Urinary bladder (tissue), 4 donors: ENCODE results near the gene HEMK1. TPM values are rescaled to one million over a fixed set of nuclear protein-coding genes. Genes with fewer than 3 reads are reported as not detected.

ENCODE experiments used
- DNase-seq: peaks from one replicate; pipeline ENCODE4 v3.0.0-alpha.2; 2015; ENCODE audit errors: extremely low spot score
- H3K27ac ChIP-seq: one replicate; pipeline ENCODE4 v1.5.1; 2013; ENCODE audit warnings: low read depth, mild to moderate bottlenecking, moderate library complexity
- H3K36me3 ChIP-seq: one replicate; pipeline ENCODE4 v1.6.1; 2013; ENCODE audit warnings: mild to moderate bottlenecking, moderate library complexity; ENCODE audit not compliant: insufficient read depth
- H3K4me1 ChIP-seq: one replicate; pipeline ENCODE4 v1.6.1; 2013; ENCODE audit warnings: mild to moderate bottlenecking, moderate library complexity; ENCODE audit not compliant: insufficient read depth
- H3K4me3 ChIP-seq: one replicate; pipeline ENCODE4 v1.5.1; 2013; ENCODE audit warnings: low read depth, low read length
- WGBS: extraction: QIAGEN DNeasy Blood & Tissue Kit; methylation state at CpG from one replicate; pipeline ENCODE4 v1.1.7; 2013; 5-methylcytosine and 5-hydroxymethylcytosine counted together
- polyA plus RNA-seq: library from polyadenylated mRNA; stranded (reverse); fragments of 200-250 nt; gene quantifications from one replicate; pipeline ENCODE4 v1.2.3, GENCODE V29; 2013
- total RNA-seq: library from RNA; depleted of rRNA; stranded (reverse); fragments of >200 nt; gene quantifications from one replicate; pipeline ENCODE4 v1.2.3, GENCODE V29; 2014
- donor health status: healthy with polysubstance abuse.
- donor health status: healthy.

Gene HEMK1
- total and polyA plus RNA-seq, 2 donors: 15.0 to 17.6 TPM

GRCh38 chr3:50626401-50626800 lies 57.1 kb downstream of the HEMK1 start:
- no peak for DNase-seq
- H3K4me1 ChIP-seq: no peaks in the 10 kb centered on the region
- H3K27ac ChIP-seq: no peak overlapping the region
- no peaks in the 10 kb centered on the region for H3K36me3 ChIP-seq
- no peak overlapping the region for H3K4me3 ChIP-seq
- 95% methylated on average over 3 of the region's 3 CpGs for WGBS

GRCh38 chr3:50627407-50628051 lies 58.2 kb downstream of the HEMK1 start:
- Histone ChIP-seq H3K4me3 (no peak overlapping the region), H3K4me1 (no peaks in the 10 kb centered on the region), H3K36me3 (no peaks in the 10 kb centered on the region), H3K27ac (no peak overlapping the region)
- WGBS: 62% methylated on average over 6 of the region's 6 CpGs
- no peak for DNase-seq

- H3K4me1 ChIP-seq: no peaks in the 10 kb centered on the region
- no peak overlapping the region for H3K4me3 ChIP-seq
- H3K27ac ChIP-seq: no peak overlapping the region
- DNase-seq: no peak
- H3K36me3 ChIP-seq: no peaks in the 10 kb centered on the region
- WGBS: 95% methylated on average over 3 of the region's 3 CpGs
These were observed 59.3 kb downstream of the HEMK1 start for GRCh38 chr3:50628601-50629000.

GRCh38 chr3:50630394-50630793 lies 61.1 kb downstream of the HEMK1 start:
- Histone ChIP-seq H3K27ac (no peak overlapping the region), H3K4me1 (no peaks in the 10 kb centered on the region), H3K36me3 (no peaks in the 10 kb centered on the region), H3K4me3 (no peak overlapping the region)
- DNase-seq: no peak
- 94% methylated on average over 6 of the region's 6 CpGs for WGBS

GRCh38 chr3:50630877-50631276 lies 61.6 kb downstream of the HEMK1 start:
- 70% methylated on average over 7 of the region's 7 CpGs for WGBS
- Histone ChIP-seq H3K27ac (no peak overlapping the region), H3K36me3 (no peaks in the 10 kb centered on the region), H3K4me3 (no peak overlapping the region), H3K4me1 (no peaks in the 10 kb centered on the region)
- no peak for DNase-seq

GRCh38 chr3:50632450-50632849 lies 63.1 kb downstream of the HEMK1 start:
- Histone ChIP-seq H3K4me1 (no peaks in the 10 kb centered on the region), H3K36me3 (no peaks in the 10 kb centered on the region), H3K4me3 (no peak overlapping the region), H3K27ac (no peak overlapping the region)
- no peak for DNase-seq
- whole genome bisulfite sequencing: 38% methylated on average over 5 of the region's 5 CpGs

GRCh38 chr3:50633230-50633790 lies 64.0 kb downstream of the HEMK1 start:
- H3K4me1 ChIP-seq: no peaks in the 10 kb centered on the region
- DNase-seq: no peak
- 84% methylated on average over 5 of the region's 5 CpGs for WGBS
- no peak overlapping the region for H3K4me3 ChIP-seq
- H3K27ac ChIP-seq: no peak overlapping the region
- no peaks in the 10 kb centered on the region for H3K36me3 ChIP-seq

- H3K36me3 ChIP-seq: no peaks in the 10 kb centered on the region
- no peak overlapping the region for H3K4me3 ChIP-seq
- H3K4me1 ChIP-seq: no peaks in the 10 kb centered on the region
- H3K27ac ChIP-seq: no peak overlapping the region
- no peak for DNase-seq
These were observed 65.7 kb downstream of the HEMK1 start for GRCh38 chr3:50635066-50635465.

- H3K27ac ChIP-seq: no peak overlapping the region
- no peaks in the 10 kb centered on the region for H3K4me1 ChIP-seq
- no peak for DNase-seq
- WGBS: 88% methylated on average over 4 of the region's 4 CpGs
- H3K4me3 ChIP-seq: no peak overlapping the region
- no peaks in the 10 kb centered on the region for H3K36me3 ChIP-seq
These were observed 67.7 kb downstream of the HEMK1 start for GRCh38 chr3:50637011-50637410.

DNA sequence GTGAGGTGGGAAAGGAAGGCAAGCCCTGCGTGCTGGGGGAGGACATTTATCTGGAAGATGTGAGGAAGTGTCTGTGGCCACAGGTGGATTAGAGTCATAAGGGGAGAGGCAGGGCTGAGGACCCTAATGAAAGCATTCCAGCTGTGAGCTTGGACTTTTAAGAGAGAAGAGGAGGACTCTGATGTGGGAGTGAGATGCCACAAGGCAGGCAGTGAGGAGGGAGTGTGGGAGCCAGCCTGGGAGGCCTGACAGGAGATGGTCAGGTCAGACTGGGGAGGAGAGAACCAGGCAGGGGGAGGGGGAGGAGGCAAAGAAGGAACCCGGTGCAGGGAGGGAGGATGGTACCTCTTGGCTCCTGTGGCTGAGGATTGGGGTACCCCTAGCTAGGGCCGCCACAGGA lies 68.6 kb downstream of the HEMK1 start:
- H3K4me3 ChIP-seq: no peak overlapping the region
- no peaks in the 10 kb centered on the region for H3K36me3 ChIP-seq
- WGBS: 78% methylated on average over 3 of the region's 3 CpGs
- DNase-seq: no peak
- no peak overlapping the region for H3K27ac ChIP-seq
- no peaks in the 10 kb centered on the region for H3K4me1 ChIP-seq

DNA sequence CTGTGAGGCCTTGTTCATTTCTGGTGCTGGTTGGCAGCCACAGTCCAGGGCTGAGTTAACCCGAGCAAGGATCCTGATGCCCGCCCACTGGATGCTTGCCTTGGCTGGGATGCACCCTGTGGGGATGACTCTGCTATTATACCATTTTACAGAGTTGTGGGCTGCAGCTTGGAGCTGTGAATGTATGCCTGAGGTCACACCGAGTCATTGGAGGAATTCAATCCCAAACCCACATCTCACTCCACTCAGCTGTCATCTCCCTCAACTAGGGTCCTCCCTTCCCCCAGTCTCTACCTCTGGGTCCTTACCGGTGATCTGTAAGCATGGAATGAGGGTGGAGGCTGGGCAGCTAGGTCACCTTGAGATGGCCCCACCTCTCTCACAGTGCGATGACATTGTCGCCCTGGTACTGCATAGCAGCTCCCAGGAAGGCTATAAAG lies 69.8 kb downstream of the HEMK1 start:
- H3K27ac ChIP-seq: no peak overlapping the region
- no peak for DNase-seq
- no peaks in the 10 kb centered on the region for H3K36me3 ChIP-seq
- 91% methylated on average over 6 of the region's 6 CpGs for WGBS
- no peaks in the 10 kb centered on the region for H3K4me1 ChIP-seq
- H3K4me3 ChIP-seq: no peak overlapping the region

DNA sequence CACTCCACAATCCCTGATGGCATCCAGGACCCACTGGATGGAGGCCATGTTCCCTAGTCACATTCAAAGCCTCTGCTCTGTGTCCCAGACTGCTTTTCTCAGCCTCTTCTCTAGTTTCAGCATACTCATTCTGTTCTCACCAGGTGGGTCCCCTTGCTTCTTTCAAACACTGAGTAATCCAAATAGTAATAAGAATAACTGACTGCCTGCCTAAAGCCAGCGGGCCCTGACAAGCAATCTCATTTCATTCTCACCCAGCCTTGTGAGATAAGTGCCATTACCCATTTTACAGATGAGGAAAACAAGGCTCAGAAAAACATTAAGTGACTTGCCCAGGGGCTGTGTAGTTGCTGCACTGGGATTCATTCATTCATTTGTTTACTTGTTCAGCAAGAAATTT lies 73.1 kb downstream of the HEMK1 start:
- Histone ChIP-seq H3K36me3 (no peaks in the 10 kb centered on the region), H3K4me3 (no peak overlapping the region), H3K4me1 (no peaks in the 10 kb centered on the region), H3K27ac (no peak overlapping the region)
- DNase-seq: no peak
- 91% methylated on average over 1 of the region's 1 CpG for WGBS

- no peak for DNase-seq
- 40% methylated on average over 7 of the region's 7 CpGs for WGBS
- Histone ChIP-seq H3K4me3 (no peak overlapping the region), H3K27ac (no peak overlapping the region), H3K4me1 (no peaks in the 10 kb centered on the region), H3K36me3 (no peaks in the 10 kb centered on the region)
These were observed 75.2 kb downstream of the HEMK1 start for GRCh38 chr3:50644561-50644960.

- Histone ChIP-seq H3K4me3 (no peak overlapping the region), H3K4me1 (no peaks in the 10 kb centered on the region), H3K36me3 (no peaks in the 10 kb centered on the region), H3K27ac (no peak overlapping the region)
- WGBS: 84% methylated on average over 2 of the region's 2 CpGs
- no peak for DNase-seq
These were observed 76.1 kb downstream of the HEMK1 start for GRCh38 chr3:50645378-50645777.
